ENCODE measurements around the gene BTBD9. TPM values are rescaled to one million over a fixed set of nuclear protein-coding genes. Genes with fewer than 3 reads are reported as not detected.

The BTBD9 gene
- total RNA-seq, 1 experiment from 2014 or later = 8.9 TPM

- H2BK20ac ChIP-seq (ENCODE audit: low read depth, low read length, poor library complexity, severe bottlenecking) = no peak overlapping the region
- no peaks in the 10 kb centered on the region for H3K27me3 ChIP-seq (ENCODE audit: insufficient read depth, low read length)
- H3K23me2 ChIP-seq (ENCODE audit: insufficient read length, low read depth, low read length, poor library complexity, severe bottlenecking) = no peaks in the 10 kb centered on the region
- H3K56ac ChIP-seq (ENCODE audit: insufficient read length, low read depth, low read length) = no peak overlapping the region
- no peak overlapping the region for H2AK5ac ChIP-seq (ENCODE audit: insufficient read length, low read length)
- no peak overlapping the region for H2BK5ac ChIP-seq (ENCODE audit: insufficient read length, low read length)
- no peaks in the 10 kb centered on the region for H3K9me3 ChIP-seq (ENCODE audit: control insufficient read depth, low read depth, low read length)
- no peaks in the 10 kb centered on the region for H3K79me2 ChIP-seq (ENCODE audit: insufficient read depth, low read length)
- Mint-ChIP-seq H3K4me3 (no peak overlapping the region), H3K36me3 (ENCODE audit: insufficient read depth in 1 of 3, low read depth in 3 of 3) (peaks cover 2 to 12% (median 4%) of the 10 kb centered on the region in 3 experiments; a peak in 6 of 7 replicates), H3K4me1 (peaks cover 10 to 22% of the 10 kb centered on the region in 2 experiments), H3K27ac (no peak overlapping the region), H3K27me3 (ENCODE audit: low read depth) (no peaks in the 10 kb centered on the region; the same call in 1 of the 2 replicates), H3K9me3 (no peaks in the 10 kb centered on the region)
- H2BK15ac ChIP-seq (ENCODE audit: low read depth, low read length) = no peak overlapping the region
- no peak overlapping the region for H3T11ph ChIP-seq (ENCODE audit: low read length)
- no peak overlapping the region for H4K8ac ChIP-seq (replicated peaks; ENCODE audit: insufficient read length, low read depth, low read length)
- H4K5ac ChIP-seq (ENCODE audit: insufficient read length, low read depth, low read length) = no peak overlapping the region
- H3K18ac ChIP-seq (ENCODE audit: insufficient read length, low read depth, low read length) = no peak overlapping the region
- no peak overlapping the region for H3K27ac ChIP-seq (ENCODE audit: insufficient read length, low read depth, low read length)
- WGBS (ENCODE audit: extremely low coverage, insufficient read length, low lambda C conversion rate) = no CpG with 5 or more reads among the region's 17 CpGs
- H3K79me1 ChIP-seq (ENCODE audit: insufficient read depth, low read depth, low read length, poor library complexity, severe bottlenecking) = no peaks in the 10 kb centered on the region
- no peak overlapping the region for H2AFZ ChIP-seq (ENCODE audit: low read length)
- H3K9ac ChIP-seq (ENCODE audit: extremely low read depth, insufficient read length, low read length) = no peak overlapping the region
- H2BK120ac ChIP-seq (ENCODE audit: low read depth, low read length, poor library complexity, severe bottlenecking) = no peak overlapping the region
- no peak overlapping the region; the same call in 1 of the 2 replicates for H3K14ac ChIP-seq (ENCODE audit: insufficient read depth, low read length)
- H3K4me2 ChIP-seq (ENCODE audit: insufficient read depth, insufficient read length, low read length) = no peak overlapping the region
- no peak overlapping the region for H2BK12ac ChIP-seq (ENCODE audit: insufficient read length, low read depth, low read length)
- no peak for TF ChIP-seq CTCF (conservative IDR thresholded peaks at IDR 0.05)
- H4K91ac ChIP-seq (ENCODE audit: insufficient read length, low read depth, low read length) = no peak overlapping the region
- H3K23ac ChIP-seq (ENCODE audit: insufficient read length, low read depth, low read length) = no peak overlapping the region
- no peak overlapping the region for H3K4ac ChIP-seq (ENCODE audit: low read depth, low read length)
- DNase-seq = no peak
- no peaks in the 10 kb centered on the region; the same call in 1 of the 2 replicates for H3K4me1 ChIP-seq (ENCODE audit: insufficient read depth, low read length)
- H4K20me1 ChIP-seq (ENCODE audit: control insufficient read depth, insufficient read depth, insufficient read length) = no peaks in the 10 kb centered on the region
Observed at GRCh38 chr6:38162493-38163185, 477.1 kb downstream of the BTBD9 start.

All from H9 (cell line).